CD8-positive, alpha-beta memory T cell (primary cell): ENCODE data around the gene SLC16A6. TPM values are rescaled to one million over a fixed set of nuclear protein-coding genes. Genes with fewer than 3 reads are reported as not detected.
"Not testable (repeated sequence)": the region's sequence is repeated elsewhere in the genome, so short reads cannot be mapped to it uniquely, and the experiment has no call there.

Experiments
- CTCF ChIA-PET: fragments of 350-600 bp; sonication (Branson Sonifier 250); formaldehyde crosslinking; loops from one replicate; lab custom pipeline; 2021; ENCODE audit warnings: antibody characterized with exemption; lab: Charles Lee
- POLR2A ChIA-PET: fragments of 350-600 bp; sonication (Branson Sonifier 250); formaldehyde crosslinking; loops from one replicate; lab custom pipeline; 2021; ENCODE audit warnings: antibody characterized with exemption; lab: Charles Lee
- DNase-seq, 5 donors: peaks; one replicate each; pipeline versions ENCODE4 v3.0.0 to v3.0.0-alpha.2; 2020 to 2022; ENCODE audit warnings: mixed read lengths in 1 of 5
- H3K27ac ChIP-seq: one replicate; pipeline ENCODE4 v1.7.0; 2013; ENCODE audit warnings: low read depth, mild to moderate bottlenecking, low read length, moderate library complexity
- H3K27me3 ChIP-seq: 2 replicates; pipeline ENCODE4 v1.7.0; 2013; ENCODE audit warnings: low read length, mild to moderate bottlenecking; ENCODE audit not compliant: insufficient read depth, poor library complexity, severe bottlenecking
- H3K36me3 ChIP-seq: 2 replicates; pipeline ENCODE4 v1.7.0; 2013; ENCODE audit warnings: mild to moderate bottlenecking, low read length, moderate library complexity; ENCODE audit not compliant: insufficient read depth
- H3K4me1 ChIP-seq: 2 replicates; pipeline ENCODE4 v1.7.0; 2013; ENCODE audit warnings: mild to moderate bottlenecking, low read length, moderate library complexity; ENCODE audit not compliant: insufficient read depth
- H3K4me3 ChIP-seq: 2 replicates; pipeline ENCODE4 v1.7.0; 2013; ENCODE audit warnings: mild to moderate bottlenecking, low read length
- H3K9me3 ChIP-seq: 2 replicates; pipeline ENCODE4 v1.7.0; 2013; ENCODE audit warnings: mild to moderate bottlenecking, low read length
- H3K27ac Mint-ChIP-seq, 8 donors: one replicate each; pipeline ENCODE4 v1.8.0; 2020 to 2021; ENCODE audit warnings: mixed read lengths in 8 of 8, mild to moderate bottlenecking in 6 of 8, inconsistent platforms in 3 of 8, moderate library complexity in 3 of 8
- H3K27me3 Mint-ChIP-seq, 2 donors: one replicate each; pipeline ENCODE4 v1.8.0; 2020 to 2021; ENCODE audit warnings: mixed read lengths in 2 of 2, mild to moderate bottlenecking in 1 of 2, moderate library complexity in 1 of 2
- H3K36me3 Mint-ChIP-seq, 3 donors: one replicate each; pipeline ENCODE4 v1.8.0; 2020 to 2021; ENCODE audit warnings: mixed read lengths in 3 of 3, inconsistent platforms in 1 of 3, mild to moderate bottlenecking in 1 of 3
- H3K4me1 Mint-ChIP-seq, 3 donors: one replicate each; pipeline ENCODE4 v1.8.0; 2020 to 2021; ENCODE audit warnings: mixed read lengths in 3 of 3, inconsistent platforms in 1 of 3, mild to moderate bottlenecking in 1 of 3
- H3K4me3 Mint-ChIP-seq, 7 donors: one replicate each; pipeline ENCODE4 v1.8.0; 2020 to 2021; ENCODE audit warnings: mixed read lengths in 7 of 7, mild to moderate bottlenecking in 6 of 7, moderate library complexity in 4 of 7, inconsistent platforms in 2 of 7
- H3K9me3 Mint-ChIP-seq, 5 donors: one replicate each; pipeline ENCODE4 v1.8.0; 2020 to 2022; ENCODE audit warnings: mixed read lengths in 5 of 5, mild to moderate bottlenecking in 3 of 5, moderate library complexity in 2 of 5, inconsistent platforms in 1 of 5
- polyA plus RNA-seq: library from polyadenylated mRNA; unstranded; fragments of 300-500 nt; fragmentation: Illumina TruSeq; gene quantifications from one replicate; pipeline ENCODE4 v1.2.3, GENCODE V29; 2021
- total RNA-seq, 2 experiments: library from RNA; stranded (reverse); gene quantifications; one replicate each; pipeline ENCODE4 v1.2.3, GENCODE V29; 2021

SLC16A6 gene
- total and polyA plus RNA-seq, 3 experiments from 2014 or later: 1.3 to 9.4 (median 8.4) TPM

DNA sequence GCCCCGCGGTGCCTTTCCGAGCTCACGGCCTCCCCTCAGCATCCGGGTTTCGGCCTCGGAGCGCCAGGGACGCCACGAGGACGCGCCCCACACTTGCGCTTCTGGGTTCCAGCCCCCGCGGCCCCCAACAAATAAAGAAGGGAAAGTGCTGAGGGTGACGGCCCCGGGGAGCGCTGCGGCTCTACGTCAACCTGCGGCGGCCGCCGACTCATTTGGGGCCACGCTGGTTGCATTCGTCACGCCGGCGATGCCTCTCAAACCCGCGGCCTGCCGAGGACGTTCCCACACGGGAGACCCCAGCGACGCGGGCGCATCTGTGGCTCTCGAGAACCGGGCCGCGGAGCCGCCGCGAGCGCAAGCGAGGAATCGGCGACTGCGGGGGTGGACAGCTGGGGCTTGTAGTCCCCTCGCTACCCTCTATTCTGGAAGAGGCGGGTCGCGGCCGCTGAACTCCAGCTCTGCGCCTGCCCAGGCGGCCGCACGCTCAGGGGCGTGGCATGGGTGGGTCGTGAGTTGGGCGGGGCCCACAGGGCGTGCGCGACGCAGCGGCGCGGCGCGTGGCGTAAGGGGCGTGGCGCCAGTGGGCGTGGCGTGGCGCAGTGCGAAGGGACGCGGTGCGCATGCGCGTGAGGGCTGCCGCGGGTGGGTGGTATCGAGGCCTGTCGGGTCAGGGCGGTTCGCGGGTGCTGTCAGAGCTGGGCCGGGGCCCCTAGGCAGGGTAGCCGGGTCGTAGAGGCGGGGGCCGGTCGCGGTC, 43.3 kb downstream of the SLC16A6 start, which contains the start of gene AMZ2:
TSS of gene AMZ2 (plus strand) at position 599 of the 754 bp plus-strand sequence. CDS start 2,145 bp downstream, outside the sequence.
- ChIA-PET POLR2A (interaction anchor here (0.6 to 3.9 kb wide), 24 partner anchors 9 to 279 kb away, joined by 3 to 53 read pairs (median 6); partner anchors contain the start of genes ARSG, SLC16A6 and WIPI1), CTCF (interaction anchor here (0.6 to 4.3 kb wide), 11 partner anchors 10 to 216 kb away, joined by 3 to 34 read pairs (median 4); no protein-coding TSS in a partner anchor)
- H3K27me3 Mint-ChIP-seq: peaks cover 0 to 8% of the 10 kb centered on the region in 2 donors
- peaks cover 8% of the 10 kb centered on the region for H3K36me3 ChIP-seq
- H3K4me3 Mint-ChIP-seq: peak within 1 kb of the TSS; percentile 87 to 98 (median 96)
- H3K4me1 ChIP-seq: peaks cover 34% of the 10 kb centered on the region
- peak within 1 kb of the TSS; percentile 97 for H3K4me3 ChIP-seq
- H3K27ac Mint-ChIP-seq: peak within 1 kb of the TSS; percentile 96 to 100 (median 98)
- H3K9me3 Mint-ChIP-seq: no peaks in the 10 kb centered on the region
- H3K4me1 Mint-ChIP-seq: peaks cover 35 to 63% (median 53%) of the 10 kb centered on the region in 3 donors
- peaks cover 0 to 37% (median 5%) of the 10 kb centered on the region in 3 donors for H3K36me3 Mint-ChIP-seq
- peak; percentile 95 to 99 (median 98) for DNase-seq
- no peaks in the 10 kb centered on the region for H3K27me3 ChIP-seq
- peak within 1 kb of the TSS; percentile 96 for H3K27ac ChIP-seq
- H3K9me3 ChIP-seq: no peaks in the 10 kb centered on the region

DNA sequence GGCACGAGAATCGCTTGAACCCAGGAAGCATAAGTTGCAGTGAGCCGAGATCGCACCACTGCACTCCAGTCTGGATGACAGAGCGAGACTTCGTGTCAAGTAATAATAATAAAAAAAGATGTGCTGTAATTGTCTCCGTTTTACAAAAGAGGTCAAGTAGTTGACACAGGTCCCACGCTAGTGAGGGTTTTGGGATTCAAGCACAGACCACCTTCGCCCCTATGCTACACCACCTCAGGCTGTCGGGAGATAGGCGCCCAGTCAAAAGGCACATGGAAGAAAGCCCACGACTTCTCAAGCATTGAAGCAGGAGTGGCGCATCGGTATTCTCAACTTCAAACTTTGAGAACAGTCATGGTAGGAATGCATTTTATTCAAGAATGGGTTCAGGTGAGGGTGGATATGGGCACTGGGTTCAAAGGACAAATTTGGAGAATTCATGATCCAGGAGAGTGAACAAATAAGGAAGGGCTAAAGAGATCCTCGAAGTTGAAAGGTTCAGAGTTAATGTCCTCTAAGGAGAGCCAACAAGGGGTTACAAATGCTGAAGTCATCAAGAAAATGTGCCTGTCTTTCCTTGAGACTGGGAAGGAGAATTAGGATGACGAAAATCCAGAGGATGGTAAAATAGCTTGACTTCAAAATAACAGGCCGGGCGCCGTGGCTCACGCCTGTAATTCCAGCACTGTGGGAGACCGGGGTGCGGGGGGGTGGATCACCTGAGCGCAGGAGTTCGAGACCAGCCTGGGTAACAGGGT, 44.5 kb downstream of the SLC16A6 start:
- Mint-ChIP-seq H3K4me3 (peak overlapping the region; percentile 87 to 98 (median 96)), H3K9me3 (no peaks in the 10 kb centered on the region), H3K36me3 (peaks cover 0 to 31% (median 2%) of the 10 kb centered on the region in 3 donors), H3K27ac (peak overlapping the region; percentile 45 to 100 (median 96)), H3K4me1 (peaks cover 32 to 56% (median 55%) of the 10 kb centered on the region in 3 donors), H3K27me3 (peaks cover 0 to 8% of the 10 kb centered on the region in 2 donors)
- Histone ChIP-seq H3K36me3 (peaks cover 4% of the 10 kb centered on the region), H3K4me1 (peaks cover 30% of the 10 kb centered on the region), H3K27ac (peak overlapping the region; percentile 96), H3K4me3 (peak overlapping the region; percentile 97), H3K27me3 (no peaks in the 10 kb centered on the region), H3K9me3 (no peaks in the 10 kb centered on the region)
- ChIA-PET CTCF (interaction anchor here (1.0 to 4.3 kb wide), 7 partner anchors 9 to 212 kb away, joined by 3 to 34 read pairs (median 6); no protein-coding TSS in a partner anchor), POLR2A (interaction anchor here (0.6 to 3.9 kb wide), 14 partner anchors 8 to 277 kb away, joined by 3 to 53 read pairs (median 12); partner anchors contain the start of genes ARSG, SLC16A6 and WIPI1)
- DNase-seq: no peak

DNA sequence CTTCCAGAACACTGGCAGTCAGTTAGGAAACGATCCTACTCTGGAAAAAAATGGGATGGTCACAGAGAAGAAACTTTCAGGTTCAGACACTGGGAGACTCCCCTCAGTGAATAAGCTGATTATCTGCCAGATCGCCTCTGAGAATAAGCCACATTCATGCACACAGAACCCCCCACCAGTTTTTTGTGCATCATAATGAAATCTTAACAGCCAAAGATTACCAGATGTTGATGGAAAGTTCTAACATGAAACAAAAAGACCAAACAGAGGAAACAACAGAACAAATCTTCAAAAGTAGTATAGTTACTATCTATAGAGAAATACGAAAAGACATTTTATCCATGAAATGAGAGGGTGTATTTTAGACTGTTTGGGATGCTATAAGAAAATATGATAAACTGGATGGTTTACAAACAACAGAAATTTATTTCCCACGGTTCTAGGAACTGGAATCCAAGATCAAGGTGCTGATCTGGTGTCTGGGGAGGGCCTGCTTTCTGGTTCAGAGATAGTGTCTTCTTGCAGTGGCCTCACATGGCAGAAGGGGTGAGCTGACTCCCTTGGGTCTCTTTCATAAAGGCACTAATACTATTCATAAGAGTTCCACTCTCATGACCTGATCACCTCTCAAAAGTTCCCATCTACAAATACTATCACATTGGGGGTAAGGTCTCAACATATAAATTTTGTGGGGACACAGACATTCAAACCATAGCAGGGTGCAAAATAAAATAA, 51.1 kb downstream of the SLC16A6 start:
- Mint-ChIP-seq H3K27ac (peak overlapping the region; percentile 93 to 100 (median 99)), H3K27me3 (no peaks in the 10 kb centered on the region), H3K4me1 (peaks cover 51 to 75% (median 69%) of the 10 kb centered on the region in 3 donors), H3K9me3 (no peaks in the 10 kb centered on the region), H3K4me3 (peak overlapping the region; percentile 26 to 90 (median 83)), H3K36me3 (peaks cover 0 to 2% (median 0%) of the 10 kb centered on the region in 3 donors)
- POLR2A ChIA-PET: interaction anchor here (3.1 kb wide), 1 partner anchor 8 kb away, joined by 44 read pairs; the partner anchor contains the start of gene AMZ2
- H3K27ac ChIP-seq: peak overlapping the region; percentile 82
- peak overlapping the region; percentile 35 for H3K4me3 ChIP-seq
- H3K9me3 ChIP-seq: no peaks in the 10 kb centered on the region
- CTCF ChIA-PET: interaction anchor here (1.8 to 3.3 kb wide), 2 partner anchors 8 to 23 kb away, joined by 6 to 20 read pairs; partner anchors contain the start of gene AMZ2
- H3K36me3 ChIP-seq: no peaks in the 10 kb centered on the region
- H3K27me3 ChIP-seq: no peaks in the 10 kb centered on the region
- H3K4me1 ChIP-seq: peaks cover 46% of the 10 kb centered on the region
- no peak for DNase-seq

DNA sequence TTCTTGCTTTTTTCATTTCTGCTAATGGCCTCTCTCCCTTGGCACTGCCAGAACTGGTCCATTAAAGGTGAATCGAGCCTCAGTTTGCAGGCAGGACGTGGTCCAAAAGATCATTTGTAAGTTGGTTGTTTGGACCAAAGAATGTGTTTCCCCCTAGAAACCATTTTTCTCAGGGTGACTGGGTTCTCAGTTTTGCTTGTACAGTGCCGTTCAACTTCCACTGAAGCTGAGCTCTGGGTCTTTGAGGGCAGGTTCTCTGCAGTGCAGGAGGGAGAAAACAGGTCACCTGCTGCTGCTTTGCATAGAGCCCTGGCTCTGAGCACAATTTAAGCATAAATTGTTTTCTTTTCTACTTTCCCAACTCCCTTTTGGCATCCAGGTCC, 52.1 kb downstream of the SLC16A6 start:
- H3K27ac ChIP-seq: peak overlapping the region; percentile 82
- peak overlapping the region; percentile 42 for H3K4me3 ChIP-seq
- ChIA-PET POLR2A (interaction anchor here (1.6 to 3.1 kb wide), 3 partner anchors 9 to 52 kb away, joined by 5 to 44 read pairs (median 18); partner anchors contain the start of genes AMZ2, ARSG and SLC16A6), CTCF (interaction anchor here (0.9 to 3.3 kb wide), 6 partner anchors 9 to 193 kb away, joined by 3 to 20 read pairs (median 3); partner anchors contain the start of gene AMZ2)
- H3K4me3 Mint-ChIP-seq: peak overlapping the region; percentile 58 to 91 (median 86)
- H3K9me3 ChIP-seq: no peaks in the 10 kb centered on the region
- H3K36me3 Mint-ChIP-seq: peaks cover 0 to 2% (median 0%) of the 10 kb centered on the region in 3 donors
- H3K4me1 ChIP-seq: peaks cover 54% of the 10 kb centered on the region
- H3K27me3 ChIP-seq: no peaks in the 10 kb centered on the region
- no peak for DNase-seq
- H3K36me3 ChIP-seq: no peaks in the 10 kb centered on the region
- H3K27ac Mint-ChIP-seq: peak overlapping the region; percentile 93 to 100 (median 99)
- H3K4me1 Mint-ChIP-seq: peaks cover 53 to 74% (median 70%) of the 10 kb centered on the region in 3 donors
- H3K9me3 Mint-ChIP-seq: no peaks in the 10 kb centered on the region
- H3K27me3 Mint-ChIP-seq: no peaks in the 10 kb centered on the region

DNA sequence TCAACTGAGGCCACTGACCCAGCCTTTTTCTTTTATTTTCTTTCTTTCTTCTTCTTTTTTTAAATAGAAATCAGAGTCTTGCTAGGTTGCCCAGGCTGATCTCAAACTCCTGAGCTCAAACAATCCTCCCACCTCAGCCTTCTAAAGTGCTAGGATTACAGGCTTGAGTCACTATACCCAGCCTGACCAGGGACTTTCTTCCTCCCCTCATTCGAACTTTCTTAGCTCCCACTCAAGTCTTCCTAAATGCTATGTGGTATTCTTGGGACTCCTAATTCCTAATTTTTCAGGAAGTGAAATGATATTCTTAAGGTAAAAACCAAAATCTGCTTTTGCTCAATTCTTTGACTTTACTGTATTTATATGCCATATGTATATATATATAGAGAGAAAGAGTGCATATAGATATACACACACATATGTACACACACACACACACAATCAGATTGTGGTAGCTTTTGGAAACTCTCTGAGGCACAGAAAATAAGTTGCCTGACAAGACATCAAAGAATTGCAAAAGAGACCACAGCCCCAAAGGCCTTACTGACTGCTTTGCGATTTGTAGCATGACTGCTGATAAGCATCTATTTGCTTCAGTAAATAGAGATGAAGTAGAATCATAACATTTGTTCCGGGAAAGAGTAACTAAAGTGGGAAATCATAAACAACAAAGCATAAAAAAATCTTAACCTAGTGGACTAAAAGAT, 52.6 kb downstream of the SLC16A6 start:
- CTCF ChIA-PET: interaction anchor here (0.8 to 3.3 kb wide), 7 partner anchors 10 to 193 kb away, joined by 3 to 20 read pairs (median 3); partner anchors contain the start of gene AMZ2
- Histone ChIP-seq H3K27me3 (no peaks in the 10 kb centered on the region), H3K27ac (peak overlapping the region; percentile 82), H3K36me3 (no peaks in the 10 kb centered on the region), H3K4me3 (peak overlapping the region; percentile 42), H3K9me3 (no peaks in the 10 kb centered on the region), H3K4me1 (peaks cover 54% of the 10 kb centered on the region)
- Mint-ChIP-seq H3K27me3 (no peaks in the 10 kb centered on the region), H3K4me1 (peaks cover 53 to 75% (median 71%) of the 10 kb centered on the region in 3 donors), H3K36me3 (peaks cover 0 to 2% (median 0%) of the 10 kb centered on the region in 3 donors), H3K27ac (peak overlapping the region; percentile 93 to 100 (median 99)), H3K4me3 (peak overlapping the region; percentile 58 to 91 (median 86)), H3K9me3 (no peaks in the 10 kb centered on the region)
- POLR2A ChIA-PET: interaction anchor here (0.6 to 3.1 kb wide), 9 partner anchors 10 to 214 kb away, joined by 3 to 44 read pairs (median 4); partner anchors contain the start of genes AMZ2, ARSG and SLC16A6
- peak in 3 of 5 donors; percentile 22 to 66 (median 45) for DNase-seq

DNA sequence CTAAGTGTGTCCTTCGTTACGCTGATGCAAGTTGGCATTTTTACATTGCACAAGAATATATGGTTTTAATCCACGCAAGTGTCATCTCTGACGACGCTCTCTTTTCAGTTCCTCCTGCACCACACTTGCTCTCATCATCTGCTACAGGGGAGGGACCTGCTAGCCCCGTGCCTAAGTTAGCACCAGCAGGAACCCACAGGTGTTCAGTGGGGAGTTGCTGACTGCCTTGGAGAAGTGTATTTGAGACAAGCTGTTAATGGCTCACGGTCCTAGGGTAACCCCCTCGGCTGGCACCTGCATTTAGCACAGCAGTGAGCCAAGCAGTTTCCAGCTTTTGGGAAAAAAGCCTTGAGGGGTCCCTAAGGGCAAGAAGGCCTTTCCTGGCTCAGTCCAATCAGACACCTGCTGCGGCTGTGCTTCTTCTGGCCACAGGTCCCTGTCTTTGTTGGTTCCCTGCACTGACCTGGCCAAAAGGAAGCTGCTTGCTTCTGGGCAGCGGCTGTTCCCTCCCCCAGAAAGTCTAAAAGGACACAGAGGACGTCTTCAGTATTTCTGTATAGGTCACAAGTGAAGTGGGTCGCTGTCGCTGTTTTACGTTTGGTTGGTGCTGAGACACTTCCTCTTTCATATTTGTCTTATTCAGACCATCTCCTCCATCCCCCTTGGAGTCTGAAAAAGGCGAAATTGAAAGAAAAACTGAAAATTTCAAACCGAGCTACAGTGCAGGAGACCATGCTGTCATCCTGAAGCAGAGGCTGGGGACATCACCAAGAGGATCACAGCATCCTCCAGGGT, 53.4 kb downstream of the SLC16A6 start:
- DNase-seq: peak; percentile 54 to 87 (median 60)
- Mint-ChIP-seq H3K4me1 (peaks cover 53 to 82% (median 78%) of the 10 kb centered on the region in 3 donors), H3K27ac (peak overlapping the region; percentile 93 to 100 (median 99)), H3K4me3 (peak overlapping the region; percentile 58 to 91 (median 86))
- not testable (repeated sequence) for H3K27me3 Mint-ChIP-seq, H3K9me3 Mint-ChIP-seq, H3K9me3 ChIP-seq, H3K36me3 Mint-ChIP-seq, H3K36me3 ChIP-seq, H3K27me3 ChIP-seq
- Histone ChIP-seq H3K4me1 (peaks cover 54% of the 10 kb centered on the region), H3K27ac (peak overlapping the region; percentile 82), H3K4me3 (peak overlapping the region; percentile 42)
- POLR2A ChIA-PET: interaction anchor here (0.6 to 3.1 kb wide), 9 partner anchors 11 to 204 kb away, joined by 3 to 44 read pairs (median 4); partner anchors contain the start of genes AMZ2, ARSG and SLC16A6
- CTCF ChIA-PET: interaction anchor here (0.8 to 3.3 kb wide), 9 partner anchors 10 to 194 kb away, joined by 3 to 20 read pairs (median 3); partner anchors contain the start of gene AMZ2
